ENCODE results near the gene TKT.

GRCh38 chr3:53191836-53192480, 63.9 kb downstream of the TKT start:
- TF ChIP-seq CTCF (IDR thresholded peaks at IDR 0.05; ENCODE audit: low read length), result no peak
- no peak for TF ChIP-seq EZH2 (IDR thresholded peaks at IDR 0.05; ENCODE audit: borderline replicate concordance, low read length)
